CD4-positive, alpha-beta T cell treated with Interleukin-4 for 1 hour (primary cell): ENCODE results near the gene AOC1.
"Not testable (repeated sequence)": the region's sequence is repeated elsewhere in the genome, so short reads cannot be mapped to it uniquely, and the experiment has no call there.

Experiments
- DNase-seq, 2 donors: peaks; one replicate each; pipeline ENCODE4 v3.0.0-alpha.2; 2020 to 2022

AOC1 gene

GRCh38 chr7:150898475-150899011 is 46.2 kb downstream of the AOC1 start:
- peak; percentile 75 to 76 for DNase-seq

GRCh38 chr7:150900675-150901074 is 48.4 kb downstream of the AOC1 start:
- DNase-seq: no peak

- no peak for DNase-seq
These were observed 49.1 kb downstream of the AOC1 start for GRCh38 chr7:150901160-150902035.

DNA sequence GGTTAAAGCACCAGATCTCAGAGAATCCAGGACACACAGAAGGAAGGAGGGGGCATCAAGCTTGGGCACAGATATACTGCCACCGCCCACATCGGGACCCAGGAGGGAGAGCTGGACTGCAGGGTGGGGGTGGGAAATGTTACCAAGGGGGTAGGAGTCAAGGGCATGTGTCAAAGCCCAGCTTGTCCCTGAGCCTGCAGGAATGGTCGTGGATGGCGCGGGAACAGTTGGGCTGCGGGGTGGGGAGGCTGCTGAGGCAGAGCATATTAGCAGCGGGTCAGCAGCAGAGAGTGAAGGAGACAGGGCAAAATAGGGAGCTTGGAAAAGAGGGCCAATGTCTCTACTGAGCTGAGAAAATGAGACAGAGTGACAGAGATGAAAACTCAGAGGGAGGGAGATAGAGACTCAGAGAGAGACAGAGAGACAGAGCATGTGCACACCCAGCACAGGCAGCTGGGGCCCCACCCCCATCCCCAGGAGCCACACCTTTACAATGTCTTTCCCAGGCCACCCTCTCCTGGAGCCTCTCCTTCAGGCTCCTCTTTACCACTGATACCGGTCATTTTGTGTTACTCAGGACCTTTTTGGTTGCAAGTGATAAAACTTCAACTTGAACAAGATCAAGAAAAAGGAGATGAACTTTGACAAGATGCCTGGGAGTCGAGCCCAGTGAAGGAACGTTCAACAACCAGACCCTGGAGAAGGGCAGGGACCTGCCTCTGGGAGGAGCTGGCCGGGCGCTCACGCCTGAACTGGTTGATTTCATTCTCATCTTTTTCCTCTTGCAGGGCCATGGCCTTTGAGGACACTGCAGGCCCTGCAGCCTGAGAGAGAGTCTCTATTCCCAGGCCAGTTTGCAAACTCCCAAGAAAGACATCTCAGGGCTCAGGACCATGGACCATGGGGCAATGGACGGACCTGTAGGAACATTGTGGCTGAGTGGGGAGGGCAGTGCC is 50.0 kb downstream of the AOC1 start:
- no peak for DNase-seq

- no peak for DNase-seq
These were observed 51.3 kb downstream of the AOC1 start for GRCh38 chr7:150903606-150904005.

DNA sequence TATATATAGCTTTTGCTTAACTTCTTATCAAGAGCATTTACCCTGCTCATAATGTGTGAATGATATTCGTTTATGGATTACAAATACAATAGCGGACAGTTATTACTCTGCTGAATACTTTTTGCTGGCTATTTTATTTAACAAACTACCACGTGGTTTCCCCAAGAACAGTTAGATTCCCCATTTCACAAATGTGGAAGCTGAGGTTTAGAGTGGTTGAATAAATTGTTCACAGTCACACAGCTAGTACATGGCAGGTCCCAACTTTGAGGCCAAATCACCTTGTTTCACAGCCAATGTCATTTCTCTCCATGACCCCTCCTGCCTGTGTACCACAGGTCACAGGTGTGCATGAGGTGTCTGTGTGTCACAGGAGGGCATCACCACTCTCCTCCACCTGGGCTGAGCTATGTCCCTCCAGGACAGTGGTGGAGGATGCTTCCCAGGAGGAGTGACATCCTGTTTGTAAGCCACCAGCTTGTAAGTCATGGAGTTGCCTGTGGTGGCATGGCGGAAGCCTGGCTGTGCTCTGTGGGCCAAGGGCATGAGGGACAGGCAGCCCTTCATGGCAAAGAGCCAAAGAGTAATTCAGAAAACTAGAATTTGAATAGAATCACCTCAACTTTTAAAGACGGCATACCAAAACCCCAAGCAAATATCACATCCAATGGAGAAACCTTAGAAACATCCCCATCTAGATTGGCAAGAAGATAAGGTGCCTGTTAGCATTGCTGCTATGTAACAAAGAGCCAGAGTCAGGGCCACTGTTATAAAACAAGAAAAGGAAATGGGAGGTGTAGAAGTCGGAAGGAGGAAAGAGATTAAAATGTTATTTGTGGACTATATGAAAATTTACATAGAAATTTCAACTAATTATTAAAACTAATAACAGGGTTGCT is 51.9 kb downstream of the AOC1 start:
- no peak for DNase-seq

GRCh38 chr7:150908173-150908572 is 55.9 kb downstream of the AOC1 start:
- DNase-seq: no peak

DNA sequence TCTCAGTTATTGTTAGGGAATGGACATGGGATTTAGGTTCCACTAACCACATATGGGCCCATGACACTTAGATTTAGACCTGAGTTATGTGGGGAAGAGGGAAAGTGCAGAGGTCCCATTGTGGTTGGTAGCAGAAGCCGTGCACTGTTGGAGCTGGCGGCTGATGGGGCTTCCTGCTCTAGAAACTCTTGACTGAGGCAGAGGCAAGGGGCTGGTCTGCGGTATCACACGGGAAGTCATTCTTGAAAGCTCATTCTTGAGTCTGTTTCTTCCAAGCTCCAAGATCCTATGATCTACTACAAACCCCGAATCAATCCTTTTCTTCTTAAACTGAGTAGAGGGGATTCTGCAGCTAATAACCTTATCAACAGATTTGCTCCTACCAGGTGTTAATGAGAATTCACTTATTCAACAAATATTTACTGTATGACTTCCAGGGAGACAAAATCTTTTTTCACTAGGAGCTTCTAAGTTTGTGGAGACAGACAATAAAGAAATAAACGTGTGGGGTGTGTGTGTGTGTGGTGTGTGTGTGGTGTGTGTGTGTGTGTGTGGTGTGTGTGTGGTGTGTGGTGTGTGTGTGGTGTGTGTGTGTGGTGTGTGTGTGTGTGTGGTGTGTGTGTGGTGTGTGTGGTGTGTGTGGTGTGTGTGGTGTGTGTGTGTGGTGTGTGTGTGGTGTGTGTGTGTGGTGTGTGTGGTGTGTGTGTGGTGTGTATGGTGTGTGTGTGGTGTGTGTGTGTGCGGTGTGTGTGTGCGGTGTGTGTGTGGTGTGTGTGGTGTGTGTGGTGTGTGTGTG is 57.1 kb downstream of the AOC1 start:
- DNase-seq: peak; percentile 24 to 47

DNA sequence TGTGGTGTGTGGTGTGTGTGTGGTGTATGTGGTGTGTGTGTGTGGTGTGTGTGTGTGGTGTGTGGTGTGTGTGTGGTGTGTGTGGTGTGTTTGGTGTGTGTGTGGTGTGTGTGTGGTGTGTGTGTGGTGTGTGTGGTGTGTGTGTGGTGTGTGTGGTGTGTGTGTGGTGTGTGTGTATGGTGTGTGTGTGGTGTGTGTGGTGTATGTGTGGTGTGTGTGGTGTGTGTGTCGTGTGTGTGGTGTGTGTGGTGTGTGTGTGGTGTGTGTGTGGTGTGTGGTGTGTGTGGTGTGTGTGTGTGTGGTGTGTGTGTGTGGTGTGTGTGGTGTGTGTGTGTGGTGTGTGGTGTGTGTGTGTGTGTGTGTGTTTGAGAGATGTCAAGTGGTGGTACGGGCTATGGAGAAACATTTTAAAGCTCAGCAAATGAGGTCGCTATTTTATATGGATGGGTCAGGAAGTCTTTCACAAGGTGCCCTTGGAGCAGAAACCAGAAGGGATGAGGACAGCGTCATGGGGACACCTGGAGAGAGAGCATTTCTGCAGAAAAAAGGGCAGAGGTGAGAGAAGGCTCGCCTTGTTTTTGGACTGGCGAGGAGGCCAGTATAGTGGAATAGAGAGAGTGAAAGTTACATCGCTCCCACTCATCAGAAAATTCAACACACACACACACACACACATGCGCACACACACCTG is 58.1 kb downstream of the AOC1 start:
- not testable (repeated sequence) for DNase-seq

DNA sequence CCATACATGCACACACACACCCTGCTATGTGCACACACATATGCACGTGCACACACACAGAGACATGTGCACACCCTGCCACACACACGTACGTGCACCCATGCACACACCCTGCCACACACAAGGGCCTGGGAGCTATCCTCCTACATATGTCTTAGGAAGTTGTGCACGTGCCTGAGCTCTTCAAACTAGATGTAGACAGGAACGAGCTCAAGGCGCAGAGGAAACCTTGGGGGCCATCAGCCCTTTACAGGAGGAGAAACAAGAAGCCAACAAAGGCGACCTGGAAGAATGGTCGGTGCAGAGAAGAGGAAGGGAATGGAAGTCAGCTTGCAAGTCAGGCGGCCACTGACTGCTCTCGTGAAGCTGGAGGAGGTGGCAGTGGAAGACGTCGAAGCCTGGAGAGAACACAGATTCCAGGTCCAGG is 58.7 kb downstream of the AOC1 start:
- no peak for DNase-seq
